IMR-90 (cell line): ENCODE data around the gene ANOS1. TPM values are rescaled to one million over a fixed set of nuclear protein-coding genes. Genes with fewer than 3 reads are reported as not detected.

Experiments
- ATAC-seq: fragments of 200-7000 bp; cut with Tn5 transposase; 2 replicates; pipeline ENCODE4 v1.9.1; 2020; ENCODE audit warnings: low read depth, mild to moderate bottlenecking, moderate library complexity
- BruUV-seq: library from RNA; stranded (reverse); fragments of 400-500 nt; replicated peaks from 2 replicates; lab custom pipeline; 2021; lab: Mats Ljungman, UMichigan
- CTCF ChIA-PET: fragments of 300-600 bp; formaldehyde crosslinking; extraction: SDS; loops from one replicate; lab custom pipeline; 2021; ENCODE audit warnings: antibody characterized with exemption; lab: Yijun Ruan, JAX
- POLR2A ChIA-PET: fragments of 300-600 bp; sonication (Branson Sonifier 250); formaldehyde crosslinking; loops from one replicate; lab custom pipeline; 2022; ENCODE audit warnings: antibody characterized with exemption; ENCODE audit not compliant: unreplicated experiment; lab: Charles Lee
- DNase-seq: peaks from one replicate; pipeline ENCODE4 v3.0.0; 2013
- H2AFZ ChIP-seq: replicated peaks from 2 replicates; pipeline ENCODE3; 2013; ENCODE audit warnings: low read length, mild to moderate bottlenecking; ENCODE audit not compliant: poor library complexity
- H2AK5ac ChIP-seq: 2 replicates; pipeline ENCODE4 v1.6.1; 2013; ENCODE audit warnings: low read depth, low read length, inconsistent platforms
- H2AK9ac ChIP-seq: replicated peaks from 2 replicates; pipeline ENCODE3; 2013; ENCODE audit warnings: mild to moderate bottlenecking, low read depth, low read length, moderate library complexity; ENCODE audit not compliant: poor library complexity
- H2BK120ac ChIP-seq: 2 replicates; pipeline ENCODE4 v1.6.1; 2013; ENCODE audit warnings: low read depth, low read length, inconsistent platforms
- H2BK15ac ChIP-seq: 3 replicates; pipeline ENCODE4 v1.6.1; 2013; ENCODE audit warnings: low read depth, low read length, inconsistent platforms
- H2BK20ac ChIP-seq: 2 replicates; pipeline ENCODE4 v1.6.1; 2013; ENCODE audit warnings: low read depth, mild to moderate bottlenecking, inconsistent platforms, low read length, moderate library complexity
- H2BK5ac ChIP-seq: 2 replicates; pipeline ENCODE4 v1.6.1; 2013; ENCODE audit warnings: mild to moderate bottlenecking, low read depth, low read length, inconsistent platforms; ENCODE audit not compliant: poor library complexity, severe bottlenecking
- H3K14ac ChIP-seq: replicated peaks from 2 replicates; pipeline ENCODE4 v1.6.1; 2013; ENCODE audit warnings: low read depth, low read length, inconsistent platforms
- H3K18ac ChIP-seq: 2 replicates; pipeline ENCODE4 v1.6.1; 2013; ENCODE audit warnings: low read depth, low read length, control low read depth
- H3K23ac ChIP-seq: 2 replicates; pipeline ENCODE4 v1.6.1; 2013; ENCODE audit warnings: low read depth, low read length, inconsistent platforms
- H3K27ac ChIP-seq: 2 replicates; pipeline ENCODE4 v1.5.1; 2013; ENCODE audit warnings: mild to moderate bottlenecking, control low read depth, low read length; ENCODE audit not compliant: insufficient read depth
- H3K27me3 ChIP-seq: 2 replicates; pipeline ENCODE4 v1.6.1; 2013; ENCODE audit warnings: low read length; ENCODE audit not compliant: control insufficient read depth, insufficient read depth
- H3K36me3 ChIP-seq: 2 replicates; pipeline ENCODE4 v1.6.1; 2013; ENCODE audit warnings: low read length, mixed read lengths; ENCODE audit not compliant: control insufficient read depth, insufficient read depth
- H3K4ac ChIP-seq: 2 replicates; pipeline ENCODE4 v1.6.1; 2013; ENCODE audit warnings: low read depth, low read length, inconsistent platforms
- H3K4me1 ChIP-seq: 2 replicates; pipeline ENCODE4 v1.6.1; 2013; ENCODE audit warnings: low read length, mixed read lengths; ENCODE audit not compliant: control insufficient read depth, insufficient read depth
- H3K4me2 ChIP-seq: 2 replicates; pipeline ENCODE4 v1.6.1; 2013; ENCODE audit warnings: low read depth, mild to moderate bottlenecking, control low read depth, low read length, moderate library complexity
- H3K4me3 ChIP-seq: 2 replicates; pipeline ENCODE4 v1.5.1; 2013; ENCODE audit warnings: low read depth, mild to moderate bottlenecking, control low read depth, low read length, moderate library complexity; ENCODE audit not compliant: insufficient read depth
- H3K56ac ChIP-seq: 2 replicates; pipeline ENCODE4 v1.6.1; 2013; ENCODE audit warnings: low read length, inconsistent platforms; ENCODE audit not compliant: insufficient read depth; ENCODE audit errors: extremely low read depth
- H3K79me1 ChIP-seq, 2 experiments: 2 replicates each; pipeline ENCODE4 v1.6.1; 2013; ENCODE audit warnings: low read length in 2 of 2, inconsistent platforms in 1 of 2, low read depth in 1 of 2
- H3K9ac ChIP-seq: 2 replicates; pipeline ENCODE4 v1.6.1; 2013; ENCODE audit warnings: low read depth, low read length, control low read depth
- H3K9me1 ChIP-seq: 2 replicates; pipeline ENCODE4 v1.6.1; 2013; ENCODE audit warnings: low read length, inconsistent platforms; ENCODE audit not compliant: insufficient read depth
- H3K9me3 ChIP-seq: 2 replicates; pipeline ENCODE4 v1.6.1; 2013; ENCODE audit warnings: low read length; ENCODE audit not compliant: control insufficient read depth, insufficient read depth
- H4K20me1 ChIP-seq: 2 replicates; pipeline ENCODE4 v1.6.1; 2013; ENCODE audit warnings: low read length, inconsistent platforms; ENCODE audit not compliant: insufficient read depth
- H4K5ac ChIP-seq: 2 replicates; pipeline ENCODE4 v1.6.1; 2013; ENCODE audit warnings: mild to moderate bottlenecking, low read depth, low read length, control low read depth
- H4K8ac ChIP-seq, 2 experiments: 2 replicates each; pipeline ENCODE4 v1.6.1; 2013; ENCODE audit warnings: low read depth in 2 of 2, low read length in 2 of 2, control low read depth in 1 of 2, inconsistent platforms in 1 of 2
- H4K91ac ChIP-seq: 2 replicates; pipeline ENCODE4 v1.6.1; 2013; ENCODE audit warnings: low read depth, low read length, inconsistent platforms; ENCODE audit not compliant: insufficient read depth
- BHLHE40 ChIP-seq: fragments of 150-350 bp; IDR thresholded peaks from 2 replicates; pipeline ENCODE4 v1.6.1; 2016; ENCODE audit warnings: mild to moderate bottlenecking, low read depth, low read length
- CEBPB ChIP-seq: IDR thresholded peaks from 2 replicates; pipeline ENCODE4 v1.6.1; 2012; ENCODE audit warnings: low read depth, low read length, improper control_type of control experiment
- CHD1 ChIP-seq: IDR thresholded peaks from 2 replicates; pipeline ENCODE4 v1.6.1; 2012; ENCODE audit warnings: low read depth, low read length, improper control_type of control experiment
- CTCF ChIP-seq: conservative IDR thresholded peaks from 2 replicates; pipeline ENCODE4 v1.5.1; 2012; ENCODE audit warnings: mild to moderate bottlenecking, low read depth, low read length, improper control_type of control experiment
- ELK1 ChIP-seq: fragments of 150-350 bp; IDR thresholded peaks from 2 replicates; pipeline ENCODE4 v1.6.1; 2016; ENCODE audit warnings: low read depth, mild to moderate bottlenecking, low read length, moderate library complexity, borderline replicate concordance
- FOS ChIP-seq: fragments of 150-350 bp; IDR thresholded peaks from 2 replicates; pipeline ENCODE4 v1.6.1; 2016; ENCODE audit warnings: low read depth, low read length
- MXI1 ChIP-seq: IDR thresholded peaks from 2 replicates; pipeline ENCODE4 v1.6.1; 2012; ENCODE audit warnings: low read depth, mild to moderate bottlenecking, low read length, moderate library complexity, borderline replicate concordance
- NFE2L2 ChIP-seq: fragments of 150-350 bp; IDR thresholded peaks from 2 replicates; pipeline ENCODE4 v1.6.1; 2016; ENCODE audit warnings: low read depth, mild to moderate bottlenecking, low read length
- POLR2A ChIP-seq: IDR thresholded peaks from 2 replicates; pipeline ENCODE4 v1.6.1; 2012; ENCODE audit warnings: mild to moderate bottlenecking, low read depth, low read length
- RAD21 ChIP-seq: IDR thresholded peaks from 2 replicates; pipeline ENCODE4 v1.6.1; 2012; ENCODE audit warnings: low read length, improper control_type of control experiment
- RCOR1 ChIP-seq: IDR thresholded peaks from 2 replicates; pipeline ENCODE4 v1.6.1; 2012; ENCODE audit warnings: mild to moderate bottlenecking, low read length, improper control_type of control experiment; ENCODE audit not compliant: insufficient replicate concordance
- RFX5 ChIP-seq: IDR thresholded peaks from 2 replicates; pipeline ENCODE4 v1.8.0; 2012; ENCODE audit warnings: low read depth, mild to moderate bottlenecking, low read length, moderate library complexity
- SMC3 ChIP-seq: fragments of 150-350 bp; IDR thresholded peaks from 2 replicates; pipeline ENCODE4 v1.6.1; 2016; ENCODE audit warnings: low read depth, mild to moderate bottlenecking, antibody characterized with exemption, low read length, moderate library complexity
- WGBS, 2 experiments: methylation state at CpG; one replicate each; pipeline versions ENCODE4 v1.1.5 to v1.1.7; 2013; ENCODE audit warnings: missing lambda C conversion rate in 2 of 2; ENCODE audit not compliant: insufficient read length in 1 of 2; ENCODE audit errors: extremely low coverage in 2 of 2; 5-methylcytosine and 5-hydroxymethylcytosine counted together
- dilution Hi-C: fragments of 300-500 bp; cut with HindIII; formaldehyde crosslinking; loops from one replicate; pipeline ENCODE4 v1.14.3; 2018; ENCODE audit warnings: low sequenced_read_pairs; ENCODE audit not compliant: unreplicated experiment
- in situ Hi-C: fragments of 300-500 bp; cut with MboI; formaldehyde crosslinking; loops from 3 replicates; pipeline ENCODE4 v1.14.3; 2019; ENCODE audit warnings: low sequenced_read_pairs, inconsistent platforms, mixed read lengths
- intact Hi-C: fragments of 100-400 bp; cut with micrococcal nuclease; formaldehyde crosslinking; loops from 2 replicates; pipeline ENCODE4 v1.10.0; 2022
- polyA plus RNA-seq, 3 experiments: library from polyadenylated mRNA; depleted of rRNA; stranded (reverse); fragments of >200 nt; gene quantifications; 2 replicates each; pipeline ENCODE4 v1.2.3, GENCODE V29; 2012; ENCODE audit warnings: low replicate concordance in 1 of 3
- total RNA-seq: library from RNA; depleted of rRNA; stranded (reverse); fragments of >200 nt; gene quantifications from 2 replicates; pipeline ENCODE4 v1.2.3, GENCODE V29; 2012
- TF ChIP-seq, protein P1 (sequence below): fragments of 150-350 bp; IDR thresholded peaks from 2 replicates; pipeline ENCODE4 v1.6.1; 2017; ENCODE audit warnings: mild to moderate bottlenecking, antibody characterized with exemption, low read length, low read depth

ANOS1 gene
- total and polyA plus RNA-seq, 2 of the 4 experiments (the other 2 are of a cell fraction) = under 0.01 to 0.17 TPM

DNA sequence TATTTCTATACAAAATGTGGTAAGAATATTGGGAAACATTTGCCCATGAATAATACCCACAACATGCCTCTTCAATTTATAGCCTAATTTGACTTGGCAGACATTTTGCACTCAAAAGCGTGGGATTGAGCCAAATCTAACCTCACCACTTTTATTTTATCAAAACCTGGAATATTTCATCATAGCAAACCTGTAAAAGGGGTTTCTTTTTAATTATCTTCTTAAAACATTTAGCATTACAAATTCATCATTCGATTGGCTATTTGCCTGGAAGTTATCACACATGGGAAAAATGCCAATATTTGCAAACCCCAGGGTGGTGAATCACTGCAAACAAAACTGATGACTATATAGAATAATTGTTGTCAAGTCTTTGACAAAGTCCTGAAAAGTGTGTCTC lies 211.1 kb downstream of the ANOS1 start:
- no peak overlapping the region for H4K5ac ChIP-seq
- H3K4me2 ChIP-seq = no peak overlapping the region
- DNase-seq (no peak), ATAC-seq (no peak)
- no peak overlapping the region for H3K23ac ChIP-seq
- H2AK5ac ChIP-seq = no peak overlapping the region
- BruUV-seq = no TSS peak
- peaks cover 4% of the 10 kb centered on the region; the same call in 1 of the 2 replicates for H3K9me3 ChIP-seq
- H2AFZ ChIP-seq = no peak overlapping the region
- no peak overlapping the region for H3K18ac ChIP-seq
- POLR2A ChIA-PET = no interaction called here
- WGBS, 2 experiments = no CpG with 5 or more reads among the region's 2 CpGs
- no peak overlapping the region for H2BK20ac ChIP-seq
- H3K14ac ChIP-seq = no peak overlapping the region
- dilution Hi-C loops (no loop called here), in situ Hi-C loops (no loop called here), intact Hi-C loops (no loop called here)
- no peak overlapping the region for H4K8ac ChIP-seq
- H3K56ac ChIP-seq = no peak overlapping the region
- no peaks in the 10 kb centered on the region for H3K79me1 ChIP-seq
- H2BK5ac ChIP-seq = no peak overlapping the region
- no peaks in the 10 kb centered on the region for H3K4me1 ChIP-seq
- no peaks in the 10 kb centered on the region for H3K9me1 ChIP-seq
- CTCF ChIA-PET = no interaction called here
- no peaks in the 10 kb centered on the region for H3K27me3 ChIP-seq
- no peak for TF ChIP-seq RAD21
- no peak for TF ChIP-seq POLR2A
- no peak for TF ChIP-seq RFX5
- TF ChIP-seq CTCF = no peak
- TF ChIP-seq CEBPB = no peak
- no peak for TF ChIP-seq NFE2L2
- TF ChIP-seq, protein P1, sequence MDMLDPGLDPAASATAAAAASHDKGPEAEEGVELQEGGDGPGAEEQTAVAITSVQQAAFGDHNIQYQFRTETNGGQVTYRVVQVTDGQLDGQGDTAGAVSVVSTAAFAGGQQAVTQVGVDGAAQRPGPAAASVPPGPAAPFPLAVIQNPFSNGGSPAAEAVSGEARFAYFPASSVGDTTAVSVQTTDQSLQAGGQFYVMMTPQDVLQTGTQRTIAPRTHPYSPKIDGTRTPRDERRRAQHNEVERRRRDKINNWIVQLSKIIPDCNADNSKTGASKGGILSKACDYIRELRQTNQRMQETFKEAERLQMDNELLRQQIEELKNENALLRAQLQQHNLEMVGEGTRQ = no peak
- TF ChIP-seq SMC3 = no peak
- no peak for TF ChIP-seq RCOR1
- no peak for TF ChIP-seq BHLHE40
- TF ChIP-seq FOS = no peak
- no peak for TF ChIP-seq CHD1
- TF ChIP-seq ELK1 = no peak
- no peak for TF ChIP-seq MXI1
- no peak overlapping the region for H3K4me3 ChIP-seq
- no peak overlapping the region for H3K9ac ChIP-seq
- no peaks in the 10 kb centered on the region for H4K20me1 ChIP-seq
- no peaks in the 10 kb centered on the region for H3K36me3 ChIP-seq
- no peak overlapping the region for H3K27ac ChIP-seq
- H2BK15ac ChIP-seq = no peak overlapping the region
- no peak overlapping the region for H2AK9ac ChIP-seq
- H2BK120ac ChIP-seq = no peak overlapping the region
- no peak overlapping the region for H4K91ac ChIP-seq
- no peak overlapping the region for H3K4ac ChIP-seq
